PC-9 (cell line): ENCODE results near the gene BUD13.

Experiments used
- EZH2 ChIP-seq: fragments of 200-600 bp; sonication (generic); IDR thresholded peaks from 2 replicates; pipeline ENCODE4 v1.8.0; 2017; ENCODE audit warnings: antibody characterized with exemption, low read depth
- TF ChIP-seq, protein P1 (sequence below): fragments of 200-600 bp; sonication (generic); conservative IDR thresholded peaks from 2 replicates; pipeline ENCODE4 v1.6.1; 2017; ENCODE audit warnings: mixed run types, antibody characterized with exemption, mild to moderate bottlenecking, moderate library complexity

DNA sequence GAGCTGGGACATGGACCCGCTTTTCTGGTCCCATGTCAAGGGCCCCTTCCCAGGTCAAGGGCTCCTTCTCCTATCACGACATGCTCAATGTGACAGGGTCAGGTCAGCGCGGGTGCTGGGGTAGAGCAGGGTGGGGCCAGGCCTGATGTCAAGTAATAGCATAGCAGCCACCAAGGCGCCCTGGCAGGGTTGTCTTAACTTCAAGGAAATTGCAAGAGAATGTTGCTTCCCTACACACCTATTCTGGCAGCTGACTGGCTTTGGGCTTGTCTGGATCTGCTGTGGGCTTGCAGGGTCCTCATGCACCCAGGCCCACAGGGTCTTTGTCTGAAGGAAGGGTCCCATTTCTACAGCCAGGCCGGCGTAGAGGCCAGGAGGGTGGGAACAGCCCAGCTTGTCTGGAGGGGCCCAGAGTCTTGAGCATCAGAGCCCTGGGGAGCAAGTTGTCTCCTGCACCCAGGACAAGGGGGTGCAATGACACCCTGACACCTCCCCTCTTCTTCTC lies 71.4 kb downstream of the BUD13 start:
- TF ChIP-seq, protein P1, sequence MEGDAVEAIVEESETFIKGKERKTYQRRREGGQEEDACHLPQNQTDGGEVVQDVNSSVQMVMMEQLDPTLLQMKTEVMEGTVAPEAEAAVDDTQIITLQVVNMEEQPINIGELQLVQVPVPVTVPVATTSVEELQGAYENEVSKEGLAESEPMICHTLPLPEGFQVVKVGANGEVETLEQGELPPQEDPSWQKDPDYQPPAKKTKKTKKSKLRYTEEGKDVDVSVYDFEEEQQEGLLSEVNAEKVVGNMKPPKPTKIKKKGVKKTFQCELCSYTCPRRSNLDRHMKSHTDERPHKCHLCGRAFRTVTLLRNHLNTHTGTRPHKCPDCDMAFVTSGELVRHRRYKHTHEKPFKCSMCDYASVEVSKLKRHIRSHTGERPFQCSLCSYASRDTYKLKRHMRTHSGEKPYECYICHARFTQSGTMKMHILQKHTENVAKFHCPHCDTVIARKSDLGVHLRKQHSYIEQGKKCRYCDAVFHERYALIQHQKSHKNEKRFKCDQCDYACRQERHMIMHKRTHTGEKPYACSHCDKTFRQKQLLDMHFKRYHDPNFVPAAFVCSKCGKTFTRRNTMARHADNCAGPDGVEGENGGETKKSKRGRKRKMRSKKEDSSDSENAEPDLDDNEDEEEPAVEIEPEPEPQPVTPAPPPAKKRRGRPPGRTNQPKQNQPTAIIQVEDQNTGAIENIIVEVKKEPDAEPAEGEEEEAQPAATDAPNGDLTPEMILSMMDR, result no peak
- no peak for TF ChIP-seq EZH2
